Astrocyte (in vitro differentiated cells and primary cell): ENCODE data around the gene SIN3B. TPM values are rescaled to one million over a fixed set of nuclear protein-coding genes. Genes with fewer than 3 reads are reported as not detected.

Experiments
- DNase-seq: peaks from one replicate; pipeline ENCODE4 v3.0.0-alpha.2; 2010; ENCODE audit warnings: low read depth
- FAIRE-seq: peaks from 2 replicates; lab custom pipeline; 2011; peaks lifted over from hg19 to GRCh38; lab: Jason Lieb, UNC
- H2AFZ ChIP-seq: 2 replicates; pipeline ENCODE4 v1.6.0; 2012; ENCODE audit warnings: low read depth, low read length, inconsistent platforms
- H3K27ac ChIP-seq: 2 replicates; pipeline ENCODE4 v1.5.1; 2011; ENCODE audit warnings: low read depth, low read length, inconsistent platforms
- H3K27me3 ChIP-seq: 2 replicates; pipeline ENCODE4 v1.6.0; 2011; ENCODE audit warnings: low read length, inconsistent platforms; ENCODE audit not compliant: insufficient read depth
- H3K36me3 ChIP-seq: 2 replicates; pipeline ENCODE4 v1.5.1; 2011; ENCODE audit warnings: low read length, inconsistent platforms; ENCODE audit not compliant: insufficient read depth
- H3K4me1 ChIP-seq: 2 replicates; pipeline ENCODE4 v1.5.1; 2011; ENCODE audit warnings: low read length, inconsistent platforms; ENCODE audit not compliant: insufficient read depth
- H3K4me2 ChIP-seq: 2 replicates; pipeline ENCODE4 v1.6.0; 2012; ENCODE audit warnings: low read length, inconsistent platforms
- H3K4me3 ChIP-seq: 2 replicates; pipeline ENCODE4 v1.5.1; 2011; ENCODE audit warnings: low read depth, mild to moderate bottlenecking, low read length, inconsistent platforms; ENCODE audit not compliant: insufficient read depth
- H3K79me2 ChIP-seq: 2 replicates; pipeline ENCODE4 v1.6.0; 2012; ENCODE audit warnings: mild to moderate bottlenecking, low read length, inconsistent platforms; ENCODE audit not compliant: insufficient read depth
- H3K9ac ChIP-seq: 2 replicates; pipeline ENCODE4 v1.6.0; 2012; ENCODE audit warnings: mild to moderate bottlenecking, low read length, inconsistent platforms
- H3K9me3 ChIP-seq: 2 replicates; pipeline ENCODE4 v1.5.1; 2012; ENCODE audit warnings: low read depth, mild to moderate bottlenecking, low read length, inconsistent platforms; ENCODE audit not compliant: insufficient read depth
- H4K20me1 ChIP-seq: 2 replicates; pipeline ENCODE4 v1.6.0; 2012; ENCODE audit warnings: low read length, inconsistent platforms; ENCODE audit not compliant: insufficient read depth
- H3K27ac Mint-ChIP-seq: one replicate; pipeline ENCODE4 v1.8.0; 2021; ENCODE audit warnings: mild to moderate bottlenecking, mixed read lengths; ENCODE audit not compliant: unreplicated experiment
- H3K27me3 Mint-ChIP-seq: one replicate; pipeline ENCODE4 v1.8.0; 2021; ENCODE audit warnings: low read depth, mixed read lengths; ENCODE audit not compliant: unreplicated experiment
- H3K36me3 Mint-ChIP-seq: one replicate; pipeline ENCODE4 v1.8.0; 2021; ENCODE audit warnings: low read depth, mixed read lengths; ENCODE audit not compliant: unreplicated experiment
- H3K4me1 Mint-ChIP-seq: one replicate; pipeline ENCODE4 v1.8.0; 2021; ENCODE audit warnings: low read depth, mixed read lengths; ENCODE audit not compliant: unreplicated experiment
- H3K4me3 Mint-ChIP-seq: one replicate; pipeline ENCODE4 v1.8.0; 2021; ENCODE audit warnings: mild to moderate bottlenecking, moderate library complexity, mixed read lengths; ENCODE audit not compliant: unreplicated experiment
- H3K9me3 Mint-ChIP-seq: one replicate; pipeline ENCODE4 v1.8.0; 2021; ENCODE audit warnings: mild to moderate bottlenecking, mixed read lengths; ENCODE audit not compliant: unreplicated experiment
- EZH2 ChIP-seq: IDR thresholded peaks from 2 replicates; pipeline ENCODE4 v1.6.1; 2012; ENCODE audit warnings: mild to moderate bottlenecking, low read length, inconsistent platforms; ENCODE audit not compliant: insufficient read depth
- total RNA-seq: library from RNA; stranded (reverse); gene quantifications from 2 replicates; pipeline ENCODE4 v1.2.1, GENCODE V29; 2021
- TF ChIP-seq, protein P1 (sequence below): IDR thresholded peaks from 2 replicates; pipeline ENCODE4 v1.5.1; 2011; ENCODE audit warnings: low read depth, mild to moderate bottlenecking, inconsistent platforms, low read length, moderate library complexity; ENCODE audit not compliant: insufficient read depth

Gene SIN3B
- total RNA-seq, 1 donor from 2014 or later, result 86.1 TPM

DNA sequence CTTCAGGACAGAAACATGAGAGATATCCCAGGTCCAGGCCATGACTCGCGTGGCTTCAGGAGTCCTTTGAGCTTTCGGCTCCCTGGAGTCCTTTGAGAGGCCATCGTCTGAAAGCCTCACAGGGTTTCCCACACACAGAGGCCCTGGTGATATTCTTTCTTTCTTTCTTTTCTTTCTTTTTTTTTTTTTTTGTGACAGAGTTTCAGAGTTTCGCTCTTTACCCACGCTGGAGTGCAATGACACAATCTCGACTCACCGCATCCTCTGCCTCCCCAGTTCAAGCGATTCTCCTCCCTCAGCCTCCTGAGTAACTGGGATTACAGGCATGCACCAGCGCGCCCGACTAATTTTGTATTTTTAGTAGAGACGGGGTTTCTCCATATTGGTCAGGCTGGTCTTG is 5.5 kb downstream of the SIN3B start:
- Histone ChIP-seq H3K79me2 (peaks cover 52% of the 10 kb centered on the region), H4K20me1 (peaks cover 79% of the 10 kb centered on the region), H3K4me1 (peaks cover 19% of the 10 kb centered on the region), H3K9me3 (no peaks in the 10 kb centered on the region), H3K9ac (no peak overlapping the region), H3K36me3 (peaks cover 36% of the 10 kb centered on the region), H3K4me2 (peak overlapping the region; percentile 42), H3K4me3 (no peak overlapping the region), H3K27ac (peak overlapping the region; percentile 44), H2AFZ (no peak overlapping the region), H3K27me3 (no peaks in the 10 kb centered on the region)
- peak overlapping the region; percentile 72 for H3K27ac Mint-ChIP-seq
- H3K36me3 Mint-ChIP-seq, result peaks cover 33% of the 10 kb centered on the region
- H3K27me3 Mint-ChIP-seq, result no peaks in the 10 kb centered on the region
- H3K4me3 Mint-ChIP-seq, result no peak overlapping the region
- H3K9me3 Mint-ChIP-seq, result peaks cover 1% of the 10 kb centered on the region
- FAIRE-seq (no peak), DNase-seq (peak; percentile 10)
- TF ChIP-seq, protein P1, sequence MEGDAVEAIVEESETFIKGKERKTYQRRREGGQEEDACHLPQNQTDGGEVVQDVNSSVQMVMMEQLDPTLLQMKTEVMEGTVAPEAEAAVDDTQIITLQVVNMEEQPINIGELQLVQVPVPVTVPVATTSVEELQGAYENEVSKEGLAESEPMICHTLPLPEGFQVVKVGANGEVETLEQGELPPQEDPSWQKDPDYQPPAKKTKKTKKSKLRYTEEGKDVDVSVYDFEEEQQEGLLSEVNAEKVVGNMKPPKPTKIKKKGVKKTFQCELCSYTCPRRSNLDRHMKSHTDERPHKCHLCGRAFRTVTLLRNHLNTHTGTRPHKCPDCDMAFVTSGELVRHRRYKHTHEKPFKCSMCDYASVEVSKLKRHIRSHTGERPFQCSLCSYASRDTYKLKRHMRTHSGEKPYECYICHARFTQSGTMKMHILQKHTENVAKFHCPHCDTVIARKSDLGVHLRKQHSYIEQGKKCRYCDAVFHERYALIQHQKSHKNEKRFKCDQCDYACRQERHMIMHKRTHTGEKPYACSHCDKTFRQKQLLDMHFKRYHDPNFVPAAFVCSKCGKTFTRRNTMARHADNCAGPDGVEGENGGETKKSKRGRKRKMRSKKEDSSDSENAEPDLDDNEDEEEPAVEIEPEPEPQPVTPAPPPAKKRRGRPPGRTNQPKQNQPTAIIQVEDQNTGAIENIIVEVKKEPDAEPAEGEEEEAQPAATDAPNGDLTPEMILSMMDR, result no peak
- no peak for TF ChIP-seq EZH2
- peaks cover 23% of the 10 kb centered on the region for H3K4me1 Mint-ChIP-seq

DNA sequence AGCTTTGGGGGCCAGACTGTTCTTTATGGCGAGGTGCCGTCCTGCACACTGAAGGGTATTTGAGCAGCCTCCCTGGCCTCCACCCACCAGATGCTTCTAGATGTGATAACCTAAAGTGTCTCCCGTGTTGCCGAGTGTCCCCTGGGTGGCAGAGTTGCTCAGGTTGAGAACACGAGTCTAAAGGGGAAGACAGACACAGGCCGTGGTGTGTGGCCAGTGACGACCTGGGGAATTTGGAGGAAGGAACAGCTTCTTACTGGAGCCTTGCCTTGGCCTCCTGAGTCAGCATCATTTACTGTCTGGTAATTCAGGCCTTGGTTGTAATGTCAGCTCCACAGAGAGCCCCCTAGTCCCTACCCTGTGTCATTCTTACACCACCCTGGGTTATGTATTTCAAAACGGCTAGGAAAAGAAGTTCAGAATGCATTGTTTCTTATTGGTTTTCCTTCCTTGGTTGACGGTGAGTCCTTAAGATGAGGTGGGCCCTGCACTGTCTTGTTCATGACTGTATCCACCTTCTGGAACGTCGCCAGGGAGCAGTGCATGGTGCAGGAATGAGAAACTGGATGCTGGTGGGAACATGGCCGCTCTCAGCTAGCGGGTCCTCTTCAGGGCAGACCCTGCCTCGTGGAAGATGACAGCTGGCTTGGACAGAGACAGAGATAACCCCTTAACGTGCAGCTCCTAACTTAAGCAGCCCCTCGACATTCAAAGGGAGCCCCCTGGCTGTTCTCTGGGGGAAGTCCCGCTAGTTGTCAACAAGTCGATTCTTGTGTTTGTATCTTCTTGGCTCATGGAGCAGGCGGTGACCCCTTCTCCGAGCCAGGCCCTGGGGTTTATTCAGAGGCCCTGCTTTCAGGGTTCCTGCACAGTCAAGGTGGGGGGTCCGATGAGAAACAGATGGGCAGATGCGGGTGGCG is 7.2 kb downstream of the SIN3B start:
- Histone ChIP-seq H4K20me1 (peaks cover 82% of the 10 kb centered on the region), H3K36me3 (peaks cover 46% of the 10 kb centered on the region), H3K4me1 (peaks cover 9% of the 10 kb centered on the region), H3K27me3 (no peaks in the 10 kb centered on the region), H3K4me3 (no peak overlapping the region), H3K9me3 (no peaks in the 10 kb centered on the region), H3K9ac (no peak overlapping the region), H3K27ac (no peak overlapping the region), H3K4me2 (no peak overlapping the region), H2AFZ (no peak overlapping the region), H3K79me2 (peaks cover 47% of the 10 kb centered on the region)
- peaks cover 41% of the 10 kb centered on the region for H3K36me3 Mint-ChIP-seq
- no peak for DNase-seq
- TF ChIP-seq EZH2, result no peak
- TF ChIP-seq, protein P1, result no peak
- H3K27me3 Mint-ChIP-seq, result no peaks in the 10 kb centered on the region
- H3K9me3 Mint-ChIP-seq, result peaks cover under 1% of the 10 kb centered on the region
- H3K4me3 Mint-ChIP-seq, result no peak overlapping the region
- peak overlapping the region; percentile 62 for H3K27ac Mint-ChIP-seq
- H3K4me1 Mint-ChIP-seq, result peaks cover 20% of the 10 kb centered on the region
- no peak for FAIRE-seq

DNA sequence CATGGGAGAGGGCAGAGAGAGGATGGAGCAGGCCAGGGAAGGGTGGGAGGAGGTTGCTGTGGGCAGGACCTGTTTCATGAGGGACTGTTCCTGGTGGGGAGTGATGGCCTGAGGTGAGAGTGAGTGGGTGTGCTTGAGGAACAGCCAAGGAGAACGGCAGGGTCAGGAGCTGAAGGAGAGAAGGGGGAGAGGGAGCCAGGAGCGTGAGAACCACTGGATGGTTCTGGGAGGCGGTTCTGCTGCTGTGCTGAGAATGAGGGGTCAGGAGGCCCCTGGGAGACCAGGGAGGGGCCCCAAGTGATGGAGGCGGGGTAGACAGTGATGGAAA is 7.8 kb downstream of the SIN3B start:
- peaks cover 82% of the 10 kb centered on the region for H4K20me1 ChIP-seq
- no peak overlapping the region for H3K9ac ChIP-seq
- peaks cover 9% of the 10 kb centered on the region for H3K4me1 ChIP-seq
- Mint-ChIP-seq H3K9me3 (no peaks in the 10 kb centered on the region), H3K4me1 (peaks cover 16% of the 10 kb centered on the region), H3K36me3 (peaks cover 39% of the 10 kb centered on the region), H3K27ac (no peak overlapping the region), H3K27me3 (no peaks in the 10 kb centered on the region), H3K4me3 (no peak overlapping the region)
- H2AFZ ChIP-seq, result no peak overlapping the region
- DNase-seq (no peak), FAIRE-seq (no peak)
- H3K79me2 ChIP-seq, result peaks cover 43% of the 10 kb centered on the region
- H3K9me3 ChIP-seq, result no peaks in the 10 kb centered on the region
- no peaks in the 10 kb centered on the region for H3K27me3 ChIP-seq
- no peak overlapping the region for H3K4me3 ChIP-seq
- H3K27ac ChIP-seq, result no peak overlapping the region
- no peak overlapping the region for H3K4me2 ChIP-seq
- TF ChIP-seq EZH2, result no peak
- TF ChIP-seq, protein P1, result no peak
- H3K36me3 ChIP-seq, result peaks cover 44% of the 10 kb centered on the region
